DMS53 treated with DMSO at 0.1 percent for 48 hours (cell line): ENCODE data around the gene GOLGA5.
"Not testable (repeated sequence)": the region's sequence is repeated elsewhere in the genome, so short reads cannot be mapped to it uniquely, and the experiment has no call there.

Experiments
- DNase-seq: peaks from one replicate; lab custom pipeline; 2025; ENCODE audit not compliant: unreplicated experiment; lab: John Stamatoyannopoulos, UW

GOLGA5 gene

DNA sequence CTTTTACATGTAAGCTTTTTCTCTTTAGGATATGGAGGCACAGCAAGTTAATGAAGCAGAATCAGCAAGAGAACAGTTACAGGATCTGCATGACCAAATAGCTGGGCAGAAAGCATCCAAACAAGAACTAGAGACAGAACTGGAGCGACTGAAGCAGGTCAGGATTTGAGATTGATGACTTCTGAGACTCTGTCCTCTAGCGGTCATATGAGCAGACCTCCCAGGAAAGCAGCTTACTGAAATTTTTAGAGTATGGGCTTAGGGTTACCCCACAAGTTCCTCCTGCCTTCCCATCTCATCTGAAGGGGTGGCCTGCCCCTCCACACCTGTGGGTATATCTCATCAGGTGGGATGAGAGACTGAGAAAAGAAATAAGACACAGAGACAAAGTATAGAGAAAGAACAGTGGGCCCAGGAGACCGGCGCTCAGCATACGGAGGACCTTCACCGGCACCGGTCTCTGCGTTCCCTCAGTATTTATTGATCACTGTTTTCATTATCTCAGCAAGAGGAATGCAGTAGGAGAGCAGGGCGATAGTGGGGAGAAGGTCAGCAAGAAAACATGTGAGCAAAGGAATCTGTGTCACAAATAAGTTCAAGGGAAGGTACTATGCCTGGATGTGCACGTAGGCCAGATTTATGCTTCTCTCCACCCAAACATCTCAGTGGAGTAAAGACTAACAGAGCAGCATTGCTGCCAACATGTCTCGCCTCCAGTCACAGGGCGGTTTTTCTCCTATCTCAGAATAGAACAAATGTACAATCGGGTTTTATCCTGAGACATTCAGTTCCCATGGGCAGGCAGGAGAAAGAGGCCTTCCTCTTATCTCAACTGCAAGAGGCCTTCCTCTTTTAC, 25.8 kb downstream of the GOLGA5 start:
- not testable (repeated sequence) for DNase-seq

DNA sequence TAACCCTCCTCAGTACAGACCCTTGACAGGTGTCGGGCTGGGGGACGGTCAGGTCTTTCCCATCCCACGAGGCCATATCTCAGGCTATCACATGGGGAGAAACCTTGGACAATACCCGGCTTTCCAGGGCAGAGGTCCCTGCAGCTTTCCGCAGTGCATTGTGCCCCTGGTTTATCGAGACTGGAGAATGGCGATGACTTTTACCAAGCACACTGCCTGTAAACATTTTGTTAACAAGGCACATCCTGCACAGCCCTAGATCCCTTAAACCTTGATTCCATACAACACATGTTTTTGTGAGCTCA, 26.4 kb downstream of the GOLGA5 start:
- not testable (repeated sequence) for DNase-seq

DNA sequence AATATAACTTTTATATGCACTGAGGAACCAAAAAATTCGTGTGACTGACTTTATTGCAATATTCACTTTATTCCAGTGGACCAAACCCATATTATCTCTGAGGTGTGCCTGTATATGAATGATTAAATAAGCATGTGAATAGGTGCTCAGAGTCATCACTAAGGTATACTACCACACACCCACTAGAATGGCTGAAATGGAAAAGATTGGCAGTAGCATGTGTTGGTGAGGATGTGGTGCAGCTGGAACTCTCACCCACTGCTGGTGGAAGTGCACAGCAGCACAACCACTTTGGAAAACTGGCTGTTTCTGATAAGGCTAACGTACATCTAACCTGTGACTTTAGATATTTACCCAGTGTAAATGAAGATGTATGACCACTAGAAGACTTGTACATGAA, 36.8 kb downstream of the GOLGA5 start:
- DNase-seq: no peak

- DNase-seq: no peak
Observed at GRCh38 chr14:92832137-92832700, 38.1 kb downstream of the GOLGA5 start.

GRCh38 chr14:92841930-92842329, 47.8 kb downstream of the GOLGA5 start:
- DNase-seq: no peak

GRCh38 chr14:92844204-92844603, 50.1 kb downstream of the GOLGA5 start:
- DNase-seq: no peak

GRCh38 chr14:92846162-92846897, 52.2 kb downstream of the GOLGA5 start:
- DNase-seq: no peak

- no peak for DNase-seq
Observed at GRCh38 chr14:92847278-92847677, 53.2 kb downstream of the GOLGA5 start.

GRCh38 chr14:92847749-92848148, 53.6 kb downstream of the GOLGA5 start:
- no peak for DNase-seq

DNA sequence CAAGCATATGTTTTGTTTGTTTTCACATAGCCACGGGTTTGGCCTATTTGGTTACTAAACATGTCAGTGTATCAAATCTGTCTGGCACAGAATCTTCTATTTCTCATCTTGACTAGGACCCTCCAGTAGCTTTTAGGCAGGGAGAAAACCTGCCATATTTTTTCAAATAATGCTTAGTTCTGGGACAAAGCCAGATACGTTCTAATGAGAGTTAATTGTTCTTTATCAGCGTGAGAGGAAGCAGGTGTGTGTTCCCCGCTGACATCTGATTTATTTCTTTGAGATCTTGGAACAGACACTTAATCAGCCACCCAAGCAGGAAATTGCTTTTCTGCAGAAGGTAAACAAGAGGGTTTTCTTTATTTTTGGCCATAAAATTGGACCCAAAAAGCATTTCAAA, 54.8 kb downstream of the GOLGA5 start:
- no peak for DNase-seq

DNA sequence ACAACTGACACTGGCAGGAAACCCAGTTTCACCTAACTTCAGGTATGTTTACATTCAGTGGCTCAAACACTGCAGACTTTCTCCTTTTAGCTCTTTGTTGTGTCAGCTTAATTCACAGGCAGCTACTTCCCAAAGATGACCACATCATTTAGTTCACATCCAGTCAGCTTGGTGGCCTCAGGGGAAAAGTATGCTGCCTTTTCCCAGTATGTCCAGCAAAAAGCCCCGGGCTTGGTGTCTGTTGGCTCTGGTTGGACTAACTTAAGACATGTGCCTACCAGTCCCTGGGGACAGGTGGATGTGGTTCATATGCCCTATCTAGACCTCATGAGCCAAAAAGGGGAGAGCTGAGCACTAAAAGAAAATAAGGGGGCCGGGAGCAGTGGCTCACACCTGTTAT, 56.4 kb downstream of the GOLGA5 start:
- DNase-seq: no peak

DNA sequence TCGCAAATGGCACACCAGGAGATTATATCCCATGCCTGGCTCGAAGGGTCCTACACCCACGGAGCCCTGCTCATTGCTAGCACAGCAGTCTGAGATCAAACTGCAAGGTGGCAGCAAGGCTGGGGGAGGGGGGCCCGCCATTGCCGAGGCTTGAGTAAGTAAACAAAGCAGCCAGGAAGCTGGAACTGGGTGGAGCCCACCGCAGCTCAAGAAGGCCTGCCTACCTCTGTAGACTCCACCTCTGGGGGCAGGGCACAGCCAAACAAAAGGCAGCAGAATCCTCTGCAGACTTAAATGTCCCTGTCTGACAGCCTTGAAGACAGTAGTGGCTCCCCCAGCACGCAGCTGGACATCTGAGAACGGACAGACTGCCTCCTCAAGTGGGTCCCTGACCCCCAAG, 59.0 kb downstream of the GOLGA5 start:
- DNase-seq: not testable (repeated sequence)

DNA sequence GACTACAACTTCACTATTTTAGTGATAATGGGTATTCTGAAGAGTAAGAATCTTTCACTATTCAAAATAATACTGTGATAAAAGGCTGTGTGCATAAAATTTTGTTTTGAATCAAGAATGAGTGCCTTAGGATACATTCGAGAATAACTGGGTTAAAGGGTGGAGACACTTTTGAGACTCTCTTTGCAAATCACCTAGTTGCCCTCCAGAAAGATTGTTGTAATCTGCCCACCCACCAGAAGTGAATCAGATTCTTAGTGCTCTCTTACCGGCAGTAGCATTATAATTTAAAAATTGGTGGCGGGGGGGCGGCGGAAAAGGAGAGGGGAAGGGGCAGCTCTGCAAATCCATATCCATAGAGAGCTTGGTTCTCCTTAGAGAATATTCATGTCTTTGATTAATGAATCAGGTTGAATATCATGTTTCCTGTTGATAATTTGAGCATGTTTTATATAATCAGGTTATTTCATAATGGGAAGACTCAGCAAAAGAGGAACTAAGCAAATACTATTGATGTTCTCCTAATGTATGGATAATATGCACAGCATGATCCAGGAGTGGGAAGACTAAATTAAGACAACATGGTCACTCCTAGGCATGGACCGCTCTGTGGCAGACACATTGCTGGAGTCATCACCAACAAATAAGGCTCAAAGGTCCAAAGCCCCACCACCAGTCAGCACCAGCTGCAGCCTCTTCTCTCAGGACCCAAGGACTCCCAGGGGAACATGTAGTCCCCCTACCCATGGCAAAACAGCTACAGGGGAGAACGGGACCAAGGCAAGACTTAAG, 66.1 kb downstream of the GOLGA5 start:
- no peak for DNase-seq

DNA sequence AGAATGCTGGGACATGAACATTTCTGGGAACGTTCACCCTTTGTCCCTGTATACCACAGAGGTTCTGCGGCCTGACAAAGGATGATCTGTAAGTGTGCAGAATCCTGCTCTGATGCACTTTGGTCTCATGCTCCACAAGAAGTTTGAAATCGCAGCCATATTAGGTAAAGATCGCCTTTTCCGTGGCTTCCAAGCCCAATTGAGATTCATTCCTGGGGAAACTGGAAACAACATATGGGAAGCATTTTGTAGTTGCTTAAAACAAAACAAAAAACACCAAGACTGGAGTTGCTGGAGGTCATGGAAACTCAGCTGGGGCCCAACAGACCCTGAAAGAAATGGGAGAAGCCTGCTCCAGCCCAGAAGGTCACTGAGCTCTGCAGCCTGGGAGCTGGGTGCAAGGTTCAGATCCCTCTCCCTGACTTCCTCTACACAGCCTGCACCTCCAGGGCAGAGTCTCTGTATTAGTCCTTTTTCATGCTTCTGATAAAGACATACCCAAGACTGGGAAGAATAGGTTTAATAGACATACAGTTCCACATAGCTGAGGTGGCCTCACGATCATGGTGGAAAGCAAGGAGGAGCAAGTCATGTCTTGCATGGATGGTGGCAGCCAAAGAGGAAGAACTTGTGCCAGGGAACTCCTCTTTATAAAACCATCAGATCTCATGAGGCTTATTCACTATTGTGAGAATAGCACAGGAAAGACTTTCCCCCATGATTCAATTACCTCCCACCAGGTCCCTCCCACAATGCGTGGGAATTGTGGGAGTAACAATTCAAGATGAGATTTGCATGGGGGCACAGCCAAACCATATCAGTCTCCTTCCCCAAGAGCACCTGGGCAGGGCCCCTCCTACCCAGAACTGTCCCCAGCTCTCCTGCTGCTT, 68.0 kb downstream of the GOLGA5 start:
- no peak for DNase-seq

DNA sequence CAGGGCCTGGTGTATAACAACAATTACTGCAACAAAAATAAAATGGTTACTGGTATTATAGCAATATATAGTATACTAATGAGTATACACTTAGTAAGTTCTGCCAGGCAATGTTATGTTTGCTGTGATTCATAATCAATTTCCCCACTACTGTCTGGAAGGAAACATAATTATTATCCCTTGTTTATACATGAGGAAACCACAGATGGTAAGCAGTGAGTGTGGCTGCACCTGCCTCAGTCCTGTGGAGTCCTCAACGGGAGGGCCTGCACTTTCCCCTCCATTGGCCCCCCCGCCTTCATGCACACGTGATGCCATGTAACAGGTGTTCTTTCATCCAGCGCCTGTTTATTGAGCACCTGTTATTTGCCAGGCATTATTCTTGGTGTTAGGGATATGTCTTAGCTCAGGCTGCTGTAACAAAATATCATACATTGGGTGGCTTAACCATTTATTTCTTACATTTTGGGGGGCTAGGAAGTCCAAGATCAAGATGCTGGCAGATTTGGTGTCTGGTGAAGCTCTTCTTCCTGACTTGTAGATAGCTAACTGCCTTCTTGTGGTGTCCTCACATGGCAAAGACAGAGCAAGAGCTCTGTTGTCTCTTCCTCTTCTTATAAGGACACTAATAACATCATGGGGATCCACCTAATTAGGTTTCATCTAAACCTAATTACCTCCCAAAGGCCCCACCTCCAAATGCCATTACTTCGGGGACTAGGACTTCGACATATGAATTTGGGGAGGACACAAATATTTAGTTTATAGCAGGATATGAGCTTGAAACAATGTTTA, 69.4 kb downstream of the GOLGA5 start:
- no peak for DNase-seq

DNA sequence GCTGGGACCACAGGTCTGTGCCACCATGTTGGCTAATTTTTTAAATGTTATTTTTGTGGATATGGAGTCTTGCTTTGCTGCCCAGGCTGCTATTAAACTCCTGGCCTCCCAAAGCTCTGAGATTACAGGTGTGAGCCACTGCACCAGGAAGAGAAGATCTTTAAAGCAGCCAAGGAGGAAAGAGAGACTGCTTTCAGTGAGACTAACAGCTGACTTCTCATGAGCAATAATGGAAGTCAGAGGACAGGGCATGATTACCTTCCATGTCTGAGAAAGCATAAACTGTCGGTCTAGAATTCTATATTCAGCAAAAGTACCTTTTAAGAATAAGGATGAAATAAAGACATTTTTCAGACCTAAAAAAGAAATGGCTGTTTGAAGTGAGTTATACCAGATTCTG, 71.6 kb downstream of the GOLGA5 start:
- no peak for DNase-seq

DNA sequence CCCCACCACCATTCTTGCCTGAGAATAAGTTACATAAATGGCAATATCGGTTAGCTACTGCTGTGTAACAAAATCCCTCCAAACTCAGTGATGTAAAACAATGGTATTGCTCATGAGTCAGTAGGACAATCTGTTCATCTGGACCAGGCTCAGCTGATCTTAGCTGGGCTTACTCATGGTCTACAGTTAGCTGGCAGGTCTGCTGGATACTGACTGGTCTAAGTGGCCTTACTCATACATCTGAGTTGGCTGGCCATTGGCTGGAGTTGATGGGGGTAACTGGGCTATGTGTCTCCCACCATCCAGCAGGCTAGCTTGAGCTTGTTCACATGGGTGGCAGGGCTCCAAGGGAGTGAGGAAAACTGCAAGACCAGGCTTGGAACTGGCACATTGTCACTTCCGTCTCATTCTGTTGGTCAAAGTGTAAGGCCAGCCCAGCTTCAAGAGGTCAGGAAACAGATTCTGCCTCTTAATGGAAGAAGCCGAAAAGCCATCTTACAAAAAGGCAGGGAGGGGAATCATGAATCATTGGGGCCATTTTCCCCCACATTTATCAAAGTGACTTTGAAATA, 72.2 kb downstream of the GOLGA5 start:
- no peak for DNase-seq

- no peak for DNase-seq
Observed at GRCh38 chr14:92866901-92867865, 73.1 kb downstream of the GOLGA5 start.
